Stimulated activated CD4-positive, alpha-beta T cell treated with anti-CD3 and anti-CD28 coated beads, Interleukin-1b, Interleukin-23, amount 100 ng/mL, for 24 hours (primary cell): ENCODE results near the gene TTLL6.
"Not testable (repeated sequence)": the region's sequence is repeated elsewhere in the genome, so short reads cannot be mapped to it uniquely, and the experiment has no call there.

Experiments
- DNase-seq, 4 experiments: peaks; one replicate each; pipeline ENCODE4 v3.0.0-alpha.2; 2020; ENCODE audit warnings: low read depth in 4 of 4, low spot score in 1 of 4

The TTLL6 gene

DNA sequence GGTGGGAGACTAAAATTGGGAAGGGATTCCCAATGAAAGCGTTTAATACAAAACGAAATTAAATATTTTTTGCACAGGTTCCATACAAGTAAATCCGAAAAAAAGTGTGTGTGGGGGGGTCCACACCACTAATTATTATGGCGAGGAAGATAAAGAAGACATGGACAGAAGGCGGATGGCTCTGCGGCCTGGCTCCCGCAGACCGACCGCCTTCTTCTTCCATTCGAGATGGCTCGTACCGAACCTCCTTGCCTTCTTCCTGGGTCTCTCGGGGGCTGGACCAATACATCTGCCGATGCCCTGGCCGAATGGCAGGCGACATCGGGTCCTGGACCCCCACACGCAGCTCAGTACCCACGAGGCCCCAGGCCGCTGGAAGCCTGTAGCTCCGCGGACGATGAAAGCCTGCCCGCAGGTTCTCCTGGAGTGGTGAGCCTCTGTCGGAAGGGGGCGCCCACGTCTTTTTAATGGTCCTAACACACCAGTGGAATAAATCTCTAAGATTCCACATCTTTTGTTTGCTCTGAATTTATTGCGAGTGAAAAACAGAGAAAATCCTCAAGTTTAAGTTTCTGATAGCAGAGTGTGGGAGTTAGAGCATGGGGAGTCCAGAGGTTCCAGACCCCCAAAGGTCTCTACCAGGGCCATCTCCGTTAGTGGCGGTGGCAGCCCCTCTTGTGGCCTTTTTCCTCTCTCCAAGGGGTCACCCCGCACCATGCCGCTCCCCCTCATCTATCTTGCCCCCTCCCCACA lies 92.6 kb downstream of the TTLL6 start:
- DNase-seq, result peak; percentile 37 to 75 (median 52)

DNA sequence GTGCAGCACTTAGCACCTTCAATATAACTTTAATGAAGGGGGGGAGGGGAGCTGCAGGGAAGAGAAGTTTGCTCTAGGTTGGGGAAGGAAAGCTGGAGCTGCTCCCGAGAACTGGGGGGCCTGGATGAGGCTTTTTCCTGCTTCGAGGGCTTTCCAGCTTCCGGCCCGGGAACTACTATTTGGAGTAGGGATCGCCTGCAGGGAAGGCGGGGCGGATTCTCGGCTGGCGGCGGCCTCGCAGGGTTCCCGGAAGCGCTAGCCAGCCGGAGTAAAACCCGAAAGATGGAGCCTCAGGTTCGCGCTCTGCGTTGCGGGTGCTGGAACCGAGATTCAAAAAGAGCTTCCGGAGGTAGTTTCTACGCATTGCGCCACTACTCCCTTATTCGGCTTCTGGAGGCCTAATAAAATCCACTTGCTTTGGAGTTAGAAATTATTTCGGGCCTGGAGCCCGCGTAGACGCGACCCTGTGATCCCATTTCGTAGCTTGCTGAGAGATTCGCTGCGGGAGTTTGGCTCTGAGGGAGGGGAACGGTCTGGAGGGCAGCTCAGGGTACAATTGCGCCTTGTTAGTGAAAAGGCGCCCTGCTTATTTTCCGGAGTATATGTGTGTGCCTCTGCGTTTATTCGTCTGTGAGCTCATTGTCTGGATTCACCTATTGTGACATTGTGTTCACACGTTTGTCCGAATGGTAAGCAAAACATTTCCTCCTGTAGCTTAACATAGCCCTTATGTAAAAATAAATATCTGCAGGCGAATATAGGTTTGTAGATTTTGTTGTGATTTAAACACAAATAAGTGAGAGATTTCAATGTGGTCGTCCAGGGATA lies 93.4 kb downstream of the TTLL6 start:
- no peak for DNase-seq

DNA sequence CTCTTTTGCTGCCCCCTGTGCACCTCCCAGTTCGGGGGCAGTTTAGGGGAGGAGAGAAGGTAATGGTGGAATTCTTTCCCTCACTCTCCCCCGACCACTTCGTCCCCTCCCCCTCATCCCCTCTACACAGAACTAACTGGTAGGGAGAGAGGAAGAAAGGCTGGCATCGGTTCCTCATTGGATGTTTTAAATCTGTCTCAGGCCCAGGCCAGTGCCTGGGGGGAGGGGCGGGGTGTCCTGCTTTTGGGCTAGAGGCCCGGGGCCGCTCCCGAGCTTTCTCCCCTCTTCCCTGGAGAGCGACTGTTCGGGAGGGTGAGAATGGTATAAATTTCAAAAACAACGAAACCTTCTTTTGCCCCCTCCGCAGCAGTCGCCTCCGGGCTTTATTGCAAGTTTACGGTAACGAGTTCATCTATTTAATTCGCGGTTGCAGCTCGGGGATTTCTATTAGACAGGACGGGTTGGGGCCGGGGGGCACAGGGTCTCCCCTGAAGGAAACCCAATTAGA lies 94.1 kb downstream of the TTLL6 start, which contains the start of gene PRAC2:
Gene PRAC2 (plus strand): TSS at position 271 of the 508 bp plus-strand sequence. CDS start 1,226 bp downstream, outside the sequence.
- no peak for DNase-seq

DNA sequence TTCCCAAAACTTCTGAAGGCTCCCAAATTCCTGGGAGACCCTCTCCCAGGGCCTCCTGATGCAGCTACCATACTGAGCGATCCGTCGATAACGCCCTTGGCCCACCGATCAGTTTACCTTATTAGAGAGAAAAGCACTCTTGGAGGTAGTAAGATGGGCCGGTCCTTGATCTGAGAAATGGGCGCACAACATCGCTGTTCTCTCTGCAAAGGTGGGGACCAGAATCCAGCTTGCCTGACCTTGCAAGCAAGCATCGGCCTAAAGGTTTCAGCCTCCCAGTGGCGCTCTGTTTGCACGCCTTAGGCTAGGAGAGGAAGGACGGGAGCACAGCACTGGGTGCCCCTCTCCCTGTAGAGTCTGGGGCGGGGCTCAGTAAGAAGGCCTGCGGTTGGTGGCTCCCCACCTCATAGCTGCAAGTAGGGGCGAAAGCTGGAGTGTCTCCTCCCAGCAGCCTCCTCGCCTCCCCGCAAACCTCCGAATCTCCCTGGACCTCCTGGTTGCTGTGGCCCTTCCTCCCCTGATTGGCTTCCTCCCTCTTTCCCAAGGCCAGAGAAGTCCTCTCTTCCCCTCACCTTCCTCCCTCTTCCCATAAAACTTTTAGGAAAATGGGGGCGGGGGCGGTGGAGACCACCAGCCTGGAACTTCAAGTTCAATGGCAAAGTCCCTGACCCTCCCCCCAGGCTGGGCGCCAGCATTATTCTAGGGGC lies 94.7 kb downstream of the TTLL6 start, which contains the start of gene PRAC1:
Gene PRAC1 (minus strand): TSS at position 318 of the 707 bp plus-strand sequence. CDS start 126 bp downstream, at position 192.
- no peak for DNase-seq

DNA sequence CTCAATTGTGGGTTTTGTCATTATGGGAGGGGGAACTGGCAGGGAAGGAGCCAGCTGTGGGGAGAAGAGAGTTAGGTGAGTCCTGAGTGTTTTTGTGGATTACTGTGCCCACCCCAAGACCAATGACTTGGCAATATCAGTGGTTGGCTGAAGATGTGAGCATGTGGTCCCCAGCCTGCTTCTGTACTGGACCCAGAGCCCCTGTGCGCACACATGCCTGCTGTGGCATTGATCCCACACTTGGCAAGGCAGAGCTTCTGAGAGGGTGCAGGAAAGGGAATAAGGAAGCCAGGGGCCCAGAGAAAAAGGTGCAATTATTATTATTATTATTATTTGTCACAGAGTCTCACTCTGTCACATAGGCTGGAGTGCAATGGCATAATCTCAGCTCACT lies 96.0 kb downstream of the TTLL6 start:
- DNase-seq, result no peak

DNA sequence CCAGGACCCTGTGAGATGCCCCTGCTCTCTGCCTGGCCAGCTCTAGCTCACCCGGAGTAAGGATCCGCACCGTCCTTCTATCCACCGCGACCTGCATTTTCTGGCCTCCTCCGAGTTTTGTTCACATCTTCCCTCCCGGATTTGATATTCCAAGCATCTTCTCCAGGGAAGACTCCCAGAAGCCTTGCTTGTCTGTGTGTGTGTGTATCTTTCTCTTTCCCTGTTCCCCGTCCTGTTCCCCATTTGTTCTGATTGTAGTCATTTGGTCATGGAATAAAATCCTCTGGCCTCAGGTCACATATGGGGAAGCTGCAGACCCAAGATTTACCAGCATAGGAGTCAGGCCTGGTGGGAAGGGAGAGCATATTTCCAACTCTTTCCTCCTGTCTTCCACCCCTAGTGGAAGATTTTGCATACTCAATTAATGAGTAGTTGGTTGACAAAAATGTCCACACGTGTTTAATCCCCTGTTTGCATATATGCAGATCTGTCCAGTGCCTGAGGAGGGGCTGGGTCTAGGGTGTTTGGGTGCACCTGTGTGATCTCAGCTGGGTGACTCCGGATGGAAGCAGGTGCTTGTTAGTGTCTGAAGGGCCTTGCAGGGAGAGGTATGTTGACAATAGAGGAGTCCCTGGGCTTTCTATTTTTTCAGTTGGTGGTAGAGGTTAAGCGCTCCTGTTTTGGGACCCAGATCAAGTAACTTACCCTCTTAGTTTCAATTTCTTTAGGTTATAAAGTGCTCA lies 96.6 kb downstream of the TTLL6 start:
- DNase-seq, result no peak

DNA sequence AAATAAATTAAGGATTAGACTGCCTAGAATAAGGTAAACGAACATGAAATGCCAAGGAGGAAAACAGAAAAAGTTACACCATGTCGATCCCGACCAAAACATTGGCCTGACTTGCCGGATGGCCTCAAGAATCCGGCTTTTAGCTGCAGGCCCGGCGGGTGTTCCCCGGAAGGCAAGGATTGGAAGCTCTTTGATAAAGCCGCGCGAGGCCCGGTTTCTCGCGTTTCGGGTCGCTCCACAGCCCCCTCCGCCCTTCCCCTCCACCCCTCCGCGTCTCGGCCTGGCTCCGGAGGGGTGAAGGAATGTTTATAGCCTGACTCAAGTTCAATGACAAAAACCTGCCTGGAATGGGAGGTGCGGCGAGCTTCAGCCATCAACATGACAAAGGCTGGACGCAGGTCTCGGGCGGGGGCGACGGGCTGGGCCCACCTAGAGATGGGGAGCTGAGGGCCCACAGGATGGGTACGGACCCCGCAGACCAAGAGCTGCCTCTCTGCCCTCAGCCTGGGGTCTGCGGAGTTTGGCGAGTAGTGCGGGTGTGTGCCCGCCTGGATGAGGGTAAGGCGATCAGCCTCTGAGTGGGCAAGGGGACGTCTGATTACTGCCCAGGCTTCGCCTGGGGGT lies 97.3 kb downstream of the TTLL6 start:
- DNase-seq, result no peak

DNA sequence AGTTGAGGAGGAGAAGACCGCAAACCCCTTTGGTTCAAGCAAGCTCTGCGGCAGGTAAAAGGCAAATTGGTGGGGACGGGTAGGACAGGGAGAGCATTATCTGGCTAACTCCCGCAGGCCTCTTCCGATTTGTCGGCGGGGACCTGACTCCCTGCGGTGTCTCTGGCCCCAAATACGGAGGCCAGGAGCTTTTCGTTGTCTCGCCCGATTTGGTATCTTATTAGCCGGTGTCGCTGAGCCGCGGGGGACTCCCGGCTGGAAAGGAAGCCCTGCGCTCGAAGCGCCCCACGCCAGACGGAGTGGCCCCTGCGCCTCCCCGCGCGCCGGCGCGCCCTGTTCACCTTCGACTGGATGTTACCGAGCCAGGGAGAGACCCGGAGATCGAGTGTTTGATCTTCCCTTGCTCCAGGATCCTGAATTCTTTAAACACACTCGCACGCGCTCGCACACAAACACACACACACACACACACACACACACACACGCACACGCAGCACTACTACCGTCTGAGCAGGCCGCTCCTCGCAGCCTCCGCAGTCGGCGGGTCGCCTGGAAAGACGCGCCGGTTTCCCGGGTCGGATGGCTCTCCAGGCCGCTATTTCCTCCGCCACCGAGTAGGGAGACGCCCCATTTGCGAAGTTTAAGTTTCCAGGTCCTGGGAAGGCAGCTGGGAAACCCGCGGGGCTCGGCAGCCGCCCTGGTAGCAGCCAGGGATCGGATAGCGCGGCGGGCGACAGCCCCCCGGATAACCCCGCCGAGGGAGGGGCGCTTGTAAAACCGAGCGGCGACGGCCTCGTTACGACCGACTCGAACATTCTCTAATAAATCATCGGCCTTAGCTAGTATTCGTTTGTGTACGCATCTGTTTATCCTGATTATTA lies 98.0 kb downstream of the TTLL6 start:
- no peak for DNase-seq

DNA sequence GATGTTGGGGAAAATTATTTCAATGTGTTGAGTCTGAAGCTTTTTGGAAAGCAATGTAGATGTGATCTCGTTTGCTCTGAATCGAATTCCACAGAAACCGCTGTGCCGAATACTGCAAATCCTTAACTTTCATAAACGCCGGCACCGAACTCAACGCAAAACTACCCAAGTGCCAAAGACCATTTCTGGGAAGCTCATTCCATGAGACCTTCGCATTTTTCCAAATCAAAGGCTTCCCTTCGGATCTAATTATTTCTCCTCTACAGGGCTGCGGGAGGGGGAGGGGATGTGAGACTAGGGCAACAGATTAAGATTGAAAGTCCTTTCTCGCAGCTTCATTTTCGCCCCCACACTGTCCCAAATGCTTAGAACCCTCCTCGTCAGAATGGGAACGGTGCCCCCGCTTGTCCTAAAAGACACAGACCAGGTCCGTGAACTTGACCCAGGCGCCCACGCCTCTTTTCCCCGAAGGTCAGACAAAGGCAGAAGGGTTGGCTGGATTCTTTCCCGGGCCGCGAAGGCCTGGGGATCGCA lies 98.7 kb downstream of the TTLL6 start:
- DNase-seq, result no peak

DNA sequence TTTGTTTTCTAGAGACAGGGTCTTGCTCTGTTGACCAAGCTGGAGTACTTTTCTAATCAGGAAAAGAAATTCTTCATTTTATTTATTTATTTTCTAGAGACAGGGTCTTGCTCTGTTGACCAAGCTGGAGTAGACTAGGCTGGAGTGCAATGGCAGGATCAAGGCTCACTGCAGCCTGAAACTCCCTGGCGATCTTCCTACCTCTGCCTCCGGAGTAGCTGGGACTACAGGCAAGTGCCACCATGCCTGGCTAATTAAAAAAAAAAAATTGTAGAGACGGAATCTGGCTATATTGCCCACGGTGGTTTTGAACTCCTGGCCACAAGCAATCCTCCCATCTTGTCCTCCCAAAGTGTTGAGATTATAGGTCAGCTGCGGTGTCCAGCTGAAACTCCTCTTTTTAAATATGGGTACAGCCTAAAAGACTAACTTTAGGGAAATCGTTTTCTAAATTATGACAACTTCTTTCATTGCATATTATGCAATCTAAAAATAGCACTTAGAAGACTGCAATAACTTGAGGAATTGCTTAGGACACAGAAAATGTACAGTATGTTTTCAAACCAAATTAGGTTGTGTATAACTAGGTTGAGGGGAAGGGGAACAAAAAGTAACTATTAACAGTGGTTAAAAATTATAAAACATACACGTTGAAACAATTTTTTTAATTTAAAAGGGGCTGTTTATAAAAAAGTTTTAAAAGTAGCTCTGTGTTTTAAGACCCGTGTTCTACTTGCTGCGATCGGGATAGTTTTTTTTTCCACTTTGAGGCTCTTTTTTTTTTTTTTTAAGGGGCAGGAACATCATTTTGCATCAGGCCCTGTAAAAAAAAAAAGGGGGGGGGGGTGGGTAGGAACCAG lies 99.4 kb downstream of the TTLL6 start:
- DNase-seq, result no peak

DNA sequence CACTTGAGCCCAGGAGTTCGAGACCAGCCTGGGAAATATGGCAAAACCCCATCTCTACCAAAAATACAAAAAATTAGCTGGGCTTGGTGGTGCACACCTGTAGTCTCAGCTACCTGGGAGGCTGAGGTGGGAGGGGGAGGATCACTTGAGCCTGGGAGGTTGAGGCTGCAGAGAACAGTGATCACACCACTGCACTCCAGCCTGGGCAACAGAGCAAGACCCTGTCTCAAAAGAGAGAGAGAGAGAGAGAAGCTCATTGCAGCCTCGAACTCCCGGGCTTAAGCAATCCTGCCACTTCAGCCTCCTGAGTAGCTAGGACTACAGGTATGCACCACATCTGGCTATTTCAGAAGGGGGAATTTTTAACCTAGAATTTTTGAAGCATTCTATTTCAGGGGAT lies 100.5 kb downstream of the TTLL6 start:
- DNase-seq, result not testable (repeated sequence)

DNA sequence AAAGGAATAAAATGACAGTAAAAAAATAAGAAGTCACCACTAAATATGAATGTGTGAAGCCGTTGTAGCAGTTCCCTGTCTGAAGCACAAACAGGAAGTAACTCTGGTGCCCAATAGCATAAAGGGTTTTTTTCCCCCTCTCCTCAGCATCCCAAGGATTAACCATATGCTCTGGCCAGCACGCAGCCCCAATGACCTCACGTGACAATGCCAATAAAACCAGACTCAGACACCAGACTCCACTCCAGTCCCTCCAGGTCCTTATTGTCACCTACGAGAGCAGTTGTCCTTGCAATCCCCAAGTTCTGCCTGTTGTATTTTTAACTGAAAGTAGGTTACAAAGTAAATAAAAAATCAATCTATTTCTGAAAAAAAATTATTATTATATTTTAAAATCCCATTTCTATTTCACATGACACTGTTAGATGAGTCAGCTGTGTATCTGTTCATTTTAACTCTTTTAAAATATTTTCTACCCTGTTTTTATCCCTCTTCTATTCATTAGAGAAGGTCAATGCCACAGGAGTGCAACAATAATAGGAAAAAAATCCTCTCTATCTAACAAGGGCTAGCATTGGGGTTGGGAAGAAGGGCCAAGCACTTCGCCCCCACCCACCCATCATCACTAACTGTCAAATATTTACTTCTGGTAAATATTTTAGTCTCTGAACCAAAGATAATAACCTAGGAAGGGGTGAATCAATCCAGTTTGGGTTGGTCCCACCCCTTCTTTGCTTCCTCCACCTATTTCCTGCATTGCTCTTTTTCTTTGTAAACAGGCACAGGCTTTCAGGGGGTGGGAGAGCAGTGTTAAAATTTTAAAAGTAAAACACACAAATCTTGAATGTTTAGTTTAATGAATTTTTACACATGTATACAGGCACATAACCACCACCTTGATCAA lies 101.3 kb downstream of the TTLL6 start:
- no peak for DNase-seq
